ENCODE results near the gene EPAS1. TPM values are rescaled to one million over a fixed set of nuclear protein-coding genes. Genes with fewer than 3 reads are reported as not detected.

Gene EPAS1
- total RNA-seq, 1 donor from 2014 or later, result 48.5 TPM

DNA sequence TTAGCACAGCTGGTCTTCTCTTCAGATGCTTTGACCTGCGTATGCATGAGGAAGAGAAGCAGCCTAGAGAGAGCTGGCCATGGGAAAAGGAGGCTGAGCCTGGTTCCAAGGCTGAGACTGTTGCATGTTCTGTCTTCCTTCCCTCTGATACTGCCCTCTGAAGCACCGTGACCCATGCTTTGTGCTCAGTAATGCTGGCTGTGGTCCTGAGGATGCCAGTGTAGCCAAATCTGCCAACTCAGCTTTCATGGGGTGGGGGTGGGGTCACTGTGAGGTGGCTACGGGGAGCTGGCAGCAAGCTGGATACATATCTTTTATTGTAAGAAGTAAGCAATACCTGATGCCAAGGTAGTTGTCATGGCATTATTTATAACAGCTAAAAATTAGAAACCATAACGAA lies 41.5 kb downstream of the EPAS1 start:
- DNase-seq (ENCODE audit: low read depth), result no peak

- DNase-seq (ENCODE audit: low read depth), result no peak
Measured at GRCh38 chr2:46339200-46339599, 42.0 kb downstream of the EPAS1 start.

DNA sequence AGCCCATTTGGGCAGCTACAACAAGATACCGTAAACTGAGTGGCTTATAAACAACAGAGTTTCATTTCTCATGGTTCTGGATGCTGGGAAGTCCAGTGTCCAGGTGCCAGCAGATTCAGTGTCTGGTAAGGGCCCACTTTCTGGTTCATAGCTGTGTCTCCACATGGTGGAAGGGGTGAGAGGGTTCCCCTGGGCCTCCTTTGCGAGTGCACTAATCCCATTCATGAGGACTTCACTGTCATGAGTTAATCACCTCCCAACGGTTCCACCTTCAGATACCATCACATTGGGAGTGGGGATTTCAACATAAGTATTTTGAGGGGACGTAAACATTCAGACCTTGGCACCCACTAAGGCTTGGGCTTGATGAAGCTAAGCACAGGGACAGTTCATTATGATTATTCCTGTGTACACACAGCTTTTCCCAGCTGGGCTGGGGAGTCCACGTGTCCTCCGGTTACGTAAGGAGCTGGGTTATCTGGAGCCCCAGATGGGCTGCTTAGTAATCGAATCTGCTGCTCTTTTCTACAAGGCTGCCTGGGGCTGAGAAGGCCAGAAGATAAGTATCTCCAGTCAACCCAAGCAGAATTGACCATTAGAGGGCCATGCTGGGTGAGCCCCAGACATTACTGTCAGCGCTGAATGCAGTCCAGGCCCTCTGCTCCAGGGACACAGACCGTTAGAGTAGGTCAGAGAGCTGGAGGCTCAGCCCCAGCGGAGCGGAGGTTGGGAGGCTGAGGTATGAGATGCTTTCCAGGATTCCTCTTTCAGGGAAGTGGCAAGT lies 42.7 kb downstream of the EPAS1 start:
- DNase-seq (ENCODE audit: low read depth), result no peak

GRCh38 chr2:46340740-46341420 lies 43.7 kb downstream of the EPAS1 start:
- DNase-seq (ENCODE audit: low read depth), result no peak

DNA sequence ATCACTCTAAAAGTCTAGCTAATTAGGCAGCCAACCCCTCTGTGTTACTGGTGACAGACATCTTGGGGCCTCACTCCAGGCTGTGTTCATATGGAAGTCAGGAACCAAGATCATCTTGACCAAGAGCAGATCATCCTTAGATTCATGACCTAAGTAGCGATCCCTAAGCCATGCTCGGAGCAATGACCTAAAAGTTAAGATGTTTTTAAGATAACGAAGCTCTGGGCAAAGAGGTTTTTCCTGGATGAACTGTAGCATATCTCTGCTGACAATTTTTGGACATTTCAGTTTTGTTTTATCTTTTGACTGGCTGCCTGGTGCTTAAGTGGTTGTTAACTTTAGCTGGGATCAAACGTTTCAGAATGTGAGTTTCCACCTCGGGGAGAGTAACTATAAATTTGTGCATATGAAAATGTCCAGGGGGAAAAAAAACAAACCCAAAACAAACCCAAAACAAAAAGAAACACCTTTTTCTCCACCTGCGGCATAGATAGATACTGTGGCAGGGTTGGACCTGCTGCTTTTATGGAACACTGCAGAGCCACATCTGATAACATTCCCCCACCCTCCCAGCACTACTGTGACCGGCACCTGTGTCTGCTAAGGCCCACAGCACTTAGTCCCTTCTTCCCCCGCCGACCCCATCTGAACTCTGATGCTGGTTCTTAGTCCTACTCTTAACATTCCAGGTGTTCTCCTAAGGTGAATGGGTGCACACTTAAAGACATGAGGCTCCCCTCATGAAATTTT lies 45.5 kb downstream of the EPAS1 start:
- no peak for DNase-seq (ENCODE audit: low read depth)

- DNase-seq (ENCODE audit: low read depth), result peak; percentile 42
Measured at GRCh38 chr2:46344706-46345105, 47.5 kb downstream of the EPAS1 start.

DNA sequence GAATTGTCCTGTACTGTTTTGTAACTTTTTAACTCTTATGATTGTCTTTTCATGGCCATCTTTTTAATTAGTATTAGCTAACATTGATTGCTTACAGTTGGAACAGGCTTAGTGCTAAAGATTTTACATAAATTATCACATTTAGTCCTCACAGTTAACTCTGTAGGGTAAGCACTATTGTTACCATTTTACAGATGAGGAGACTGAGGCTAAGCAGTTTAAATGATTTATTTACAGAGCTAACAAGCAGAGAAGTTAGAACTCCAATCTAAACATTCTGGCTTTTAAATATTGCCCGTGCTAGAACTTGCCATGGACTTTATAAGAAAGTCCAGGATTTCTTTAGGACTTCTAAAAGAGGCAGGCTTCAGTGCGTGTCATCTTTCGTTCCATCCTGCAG lies 48.6 kb downstream of the EPAS1 start:
- no peak for DNase-seq (ENCODE audit: low read depth)

DNA sequence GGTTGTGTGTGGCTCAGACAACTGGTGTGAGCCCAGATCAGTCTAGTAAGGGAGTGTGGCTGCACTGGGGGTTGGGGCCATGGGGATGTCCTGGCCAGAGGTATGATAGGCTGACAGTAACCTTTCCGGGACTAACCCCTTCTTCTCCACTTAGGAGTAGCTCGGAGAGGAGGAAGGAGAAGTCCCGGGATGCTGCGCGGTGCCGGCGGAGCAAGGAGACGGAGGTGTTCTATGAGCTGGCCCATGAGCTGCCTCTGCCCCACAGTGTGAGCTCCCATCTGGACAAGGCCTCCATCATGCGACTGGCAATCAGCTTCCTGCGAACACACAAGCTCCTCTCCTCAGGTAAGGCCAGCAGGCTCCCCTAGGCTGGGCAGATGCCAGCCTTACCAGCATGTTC lies 49.5 kb downstream of the EPAS1 start:
- DNase-seq (ENCODE audit: low read depth), result no peak

GRCh38 chr2:46347648-46348280 lies 50.6 kb downstream of the EPAS1 start:
- DNase-seq (ENCODE audit: low read depth), result no peak

DNA sequence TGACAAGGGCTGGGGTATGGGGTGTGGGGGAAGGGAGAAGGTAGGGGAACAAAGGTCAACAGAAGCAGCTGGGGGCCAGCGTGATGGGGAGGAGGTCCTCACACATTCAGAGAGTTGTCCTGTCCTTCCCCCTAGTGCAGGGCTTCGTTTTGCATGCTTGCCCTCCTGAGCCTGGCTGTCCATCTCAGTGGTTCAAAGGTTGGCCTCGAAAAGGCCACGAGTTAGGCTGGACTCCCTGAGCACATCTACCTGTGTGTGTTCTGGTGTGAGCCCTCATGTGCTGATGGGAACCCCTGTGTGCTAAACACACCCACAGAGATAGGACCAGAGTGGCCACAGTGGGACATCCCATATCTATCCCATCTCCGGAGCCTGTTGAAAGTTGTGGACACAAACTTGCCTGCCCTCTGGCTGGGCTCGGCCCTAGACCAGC lies 51.9 kb downstream of the EPAS1 start:
- no peak for DNase-seq (ENCODE audit: low read depth)

DNA sequence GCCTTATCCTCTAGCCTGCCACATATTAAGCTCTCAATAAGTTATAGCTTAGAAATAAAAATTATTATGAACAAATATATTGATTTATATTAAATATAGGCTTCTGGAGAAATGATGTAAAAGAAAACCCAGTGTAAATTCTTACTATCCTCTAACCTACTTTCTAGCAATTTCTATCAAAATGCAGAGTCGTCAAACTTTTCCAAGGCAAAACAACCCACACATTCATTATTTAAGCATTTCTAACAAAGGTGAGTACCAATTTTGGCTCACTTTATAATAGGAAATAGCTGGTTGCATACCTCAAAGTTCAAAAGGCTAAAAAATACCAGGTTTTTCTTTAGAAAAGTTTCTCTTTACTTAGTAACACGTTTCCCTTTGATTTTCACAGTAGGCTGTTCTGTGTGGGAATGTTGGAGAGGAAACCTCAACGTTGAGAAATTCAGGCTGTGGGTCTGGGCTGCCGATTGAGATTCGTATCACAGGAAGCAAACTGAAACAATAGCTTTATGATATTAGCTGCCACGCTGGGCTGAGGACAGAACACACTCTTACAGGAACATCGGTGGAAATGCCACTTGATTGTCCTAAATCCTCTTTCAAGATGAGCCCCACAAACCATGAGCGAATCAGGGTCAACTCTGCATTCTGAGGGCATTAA lies 53.0 kb downstream of the EPAS1 start:
- no peak for DNase-seq (ENCODE audit: low read depth)

DNA sequence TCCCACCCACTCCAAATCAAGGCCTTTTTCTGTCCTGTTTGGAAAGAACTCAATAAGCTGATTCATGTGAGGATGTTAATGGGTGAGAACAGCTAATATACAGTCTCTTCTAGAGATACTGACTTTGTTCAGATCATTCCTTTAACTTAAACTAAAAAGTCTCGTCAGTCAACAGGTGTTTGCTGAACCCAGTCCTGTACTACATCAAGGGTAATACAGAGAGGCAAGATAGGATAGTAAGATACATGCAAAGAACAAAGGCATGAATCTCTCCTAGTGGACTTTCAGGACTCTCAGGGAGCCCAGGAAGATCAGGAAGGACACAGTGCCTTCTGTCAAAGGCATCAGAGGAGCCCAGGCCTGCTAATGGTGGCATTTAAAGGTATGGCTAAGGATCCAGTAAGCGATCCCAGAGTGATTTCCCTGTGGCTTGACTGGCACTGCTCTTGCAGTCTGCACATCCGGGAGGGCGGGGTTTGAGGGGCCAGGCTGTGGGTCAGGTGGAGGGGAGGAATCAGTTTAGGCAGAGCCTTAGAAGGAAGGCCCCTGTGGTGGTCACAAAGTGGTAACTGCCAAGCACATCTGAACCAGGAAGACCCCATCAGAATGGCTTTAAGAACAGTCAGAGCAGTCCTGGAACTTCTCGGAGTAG lies 54.0 kb downstream of the EPAS1 start:
- DNase-seq (ENCODE audit: low read depth), result no peak

DNA sequence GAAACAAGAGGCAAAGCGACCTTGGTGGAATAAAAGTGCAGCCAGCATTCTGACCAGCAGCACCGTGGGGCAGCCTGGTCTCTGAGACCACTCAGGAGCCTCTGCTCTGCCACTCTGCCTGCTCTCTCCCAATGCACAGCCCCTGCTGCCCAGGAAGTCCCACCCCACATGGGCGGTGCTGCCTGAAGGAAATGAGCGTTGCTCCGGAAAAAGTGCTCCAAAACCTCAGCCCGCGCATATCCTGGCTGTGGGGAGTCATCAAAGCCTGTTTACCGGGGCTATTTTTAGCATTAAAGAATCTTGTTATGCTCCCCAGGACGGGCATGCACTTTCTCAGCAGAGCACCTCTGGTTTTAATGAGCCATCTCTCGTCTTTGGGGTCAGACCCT lies 54.5 kb downstream of the EPAS1 start:
- DNase-seq (ENCODE audit: low read depth), result no peak

- no peak for DNase-seq (ENCODE audit: low read depth)
Measured at GRCh38 chr2:46352621-46353020, 55.4 kb downstream of the EPAS1 start.

GRCh38 chr2:46353509-46353908 lies 56.3 kb downstream of the EPAS1 start:
- DNase-seq (ENCODE audit: low read depth), result no peak

DNA sequence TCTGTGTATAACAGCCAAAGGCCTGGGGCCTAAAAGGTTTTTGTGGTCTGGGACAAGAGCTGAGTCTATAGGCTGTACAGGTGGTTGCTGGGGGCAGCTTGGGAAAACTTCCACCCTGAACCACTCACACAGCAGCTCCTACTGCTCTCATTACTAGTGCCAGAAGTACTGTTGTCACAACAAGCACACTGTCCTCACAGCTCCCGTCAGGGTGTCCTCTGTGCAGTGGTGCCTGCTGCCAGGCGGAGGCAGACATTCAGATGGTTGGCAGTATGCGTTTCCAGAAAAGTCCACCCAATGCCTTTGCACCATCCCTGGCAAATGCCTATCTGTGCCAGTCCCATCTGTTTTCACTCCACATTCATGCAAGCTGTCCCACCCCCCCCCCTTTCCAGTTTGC lies 58.5 kb downstream of the EPAS1 start:
- no peak for DNase-seq (ENCODE audit: low read depth)

DNA sequence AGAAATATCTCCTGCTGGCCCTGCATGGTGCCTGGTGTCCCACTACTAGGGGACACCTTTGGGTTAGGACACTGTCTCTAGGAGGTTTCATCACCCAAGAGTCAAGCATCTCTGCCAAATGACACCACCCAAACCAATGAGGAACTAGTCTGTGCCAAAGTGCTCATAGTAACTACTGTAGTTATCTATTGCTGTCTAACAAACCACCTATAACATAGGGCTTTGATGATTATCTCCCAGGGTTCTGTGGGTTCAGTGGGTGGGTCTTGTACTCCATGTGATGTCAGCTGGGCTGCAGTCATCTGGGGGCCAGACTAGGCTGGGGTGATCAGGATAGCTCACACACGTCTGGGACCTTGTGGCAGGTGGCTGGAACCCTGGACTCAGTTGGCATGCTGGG lies 59.8 kb downstream of the EPAS1 start:
- no peak for DNase-seq (ENCODE audit: low read depth)

- DNase-seq (ENCODE audit: low read depth), result no peak
Measured at GRCh38 chr2:46358713-46359112, 61.5 kb downstream of the EPAS1 start.

- no peak for DNase-seq (ENCODE audit: low read depth)
Measured at GRCh38 chr2:46360303-46360702, 63.1 kb downstream of the EPAS1 start.

- DNase-seq (ENCODE audit: low read depth), result no peak
Measured at GRCh38 chr2:46361920-46362666, 64.9 kb downstream of the EPAS1 start.
